Hematopoietic multipotent progenitor cell treated with erythropoietin and hydrocortisone succinate and interleukin-3 and kit ligand, for 15 days (in vitro differentiated cells): ENCODE measurements around the gene CYP4V2.

Experiments used
- DNase-seq: peaks from one replicate; pipeline ENCODE4 v3.0.0-alpha.2; 2015; ENCODE audit warnings: low spot score

Gene CYP4V2

DNA sequence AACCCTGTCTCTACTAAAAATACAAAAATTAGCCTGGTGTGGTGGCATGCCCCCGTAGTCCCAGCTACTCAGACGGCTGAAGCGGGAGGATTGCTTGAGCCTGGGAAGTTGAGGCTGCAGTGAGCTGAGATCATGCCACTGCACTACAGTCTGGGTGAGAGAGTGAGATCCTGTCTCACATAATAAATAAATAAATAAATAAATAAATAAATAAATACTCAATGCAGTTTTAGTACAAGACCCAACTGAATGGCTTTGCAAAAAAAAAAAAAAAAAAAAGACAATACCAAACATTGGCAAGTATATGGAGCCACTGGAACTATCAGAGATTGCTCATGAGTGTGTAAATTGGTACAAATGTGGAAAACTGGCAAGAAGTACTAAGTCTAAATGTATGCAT lies 3.3 kb upstream of the CYP4V2 start:
- DNase-seq: no peak

DNA sequence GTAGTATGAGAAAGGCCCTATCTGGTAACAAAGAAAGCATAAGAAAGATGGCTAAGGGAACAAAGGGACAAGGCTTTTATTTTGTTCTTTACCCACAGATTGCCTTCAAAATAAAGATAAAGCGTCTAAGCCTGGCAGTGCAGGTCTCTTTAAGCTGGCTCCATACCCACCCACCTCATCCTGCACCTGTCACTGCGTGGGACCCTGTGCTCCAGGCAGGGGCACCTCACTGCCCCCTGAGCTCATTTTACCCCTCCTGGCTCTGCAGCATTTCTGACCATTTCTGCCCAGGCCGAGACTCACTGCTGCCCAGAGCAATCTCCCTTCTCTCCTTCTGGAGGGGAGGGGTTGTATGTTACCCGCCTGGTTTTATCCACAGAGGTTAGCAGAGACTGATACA lies 1.7 kb upstream of the CYP4V2 start:
- DNase-seq: no peak

DNA sequence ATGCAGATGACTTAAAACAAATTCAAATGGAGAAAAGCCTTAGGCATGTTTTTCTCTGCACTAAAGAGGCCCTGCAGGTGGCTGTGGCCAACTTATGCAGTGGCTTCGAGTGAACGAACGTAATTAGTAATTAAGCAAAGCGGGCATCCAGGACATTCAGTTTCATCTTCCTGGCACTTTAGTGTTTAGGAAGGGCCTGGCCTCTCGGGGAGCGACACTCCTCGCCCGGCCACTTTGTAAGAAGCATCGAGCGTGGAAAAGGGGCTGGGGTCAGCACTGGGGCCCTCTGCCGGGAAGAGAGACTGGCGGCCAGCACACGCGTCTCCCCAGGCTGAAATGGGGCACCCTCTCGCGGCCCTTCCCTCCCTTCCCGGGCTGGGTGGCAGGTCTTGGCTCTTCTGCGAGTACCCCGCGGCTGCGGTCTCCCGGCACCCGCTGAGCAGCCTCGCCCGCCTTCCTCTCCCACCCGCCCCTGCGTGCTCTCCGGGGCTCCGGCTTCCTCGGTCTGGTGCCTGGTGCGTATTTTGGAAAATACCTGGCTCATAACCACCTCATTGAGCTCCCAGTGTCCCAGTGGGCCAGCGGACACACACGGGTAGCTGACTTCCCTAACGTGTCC lies 677 bp upstream of the CYP4V2 start:
- DNase-seq: peak; percentile 20

DNA sequence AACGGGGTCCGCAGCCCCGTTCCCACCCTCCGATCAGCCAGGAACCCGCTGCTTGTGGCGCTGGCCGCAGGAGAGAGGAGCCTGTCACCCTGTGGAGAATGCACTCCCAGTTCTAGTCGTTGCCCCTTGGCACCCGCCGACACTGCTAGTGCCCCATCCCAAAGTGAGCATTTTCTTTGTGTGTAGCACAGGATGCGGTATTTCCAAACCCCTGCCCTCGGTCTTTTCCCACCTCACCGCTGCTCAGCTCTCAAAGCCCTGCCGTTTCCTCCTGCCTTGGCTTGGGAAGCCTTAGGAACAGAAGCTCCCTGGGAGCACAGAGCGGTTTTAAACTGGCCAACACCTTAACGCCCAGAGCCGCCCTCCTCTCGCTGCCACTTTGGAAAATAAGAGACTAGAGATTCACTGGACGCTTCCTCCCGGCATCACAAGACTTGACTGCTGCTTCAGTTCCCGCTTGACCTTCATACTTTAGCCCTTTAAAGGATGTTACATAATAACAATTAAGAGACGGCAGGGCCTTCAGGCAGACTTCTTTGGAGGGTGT lies 772 bp downstream of the CYP4V2 start:
- no peak for DNase-seq

DNA sequence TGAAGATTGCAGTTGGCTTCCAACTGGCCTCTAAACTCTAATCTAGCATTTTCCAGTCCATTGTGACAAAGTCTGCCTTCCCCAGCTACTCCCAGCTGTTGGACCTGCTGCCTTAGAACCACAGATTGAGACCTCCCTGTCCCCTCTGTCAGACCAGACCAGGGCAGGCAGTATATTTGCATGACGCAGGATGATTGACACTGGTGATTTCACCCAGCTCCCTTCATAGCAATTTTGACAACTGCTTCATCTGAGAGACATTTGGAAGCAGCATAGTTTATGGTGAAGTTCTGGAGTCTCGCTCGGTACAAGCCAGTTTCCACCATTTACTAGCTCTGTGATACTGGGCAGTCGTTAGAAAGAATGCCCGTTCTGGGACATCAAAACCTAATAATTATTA lies 2.5 kb downstream of the CYP4V2 start:
- DNase-seq: no peak

DNA sequence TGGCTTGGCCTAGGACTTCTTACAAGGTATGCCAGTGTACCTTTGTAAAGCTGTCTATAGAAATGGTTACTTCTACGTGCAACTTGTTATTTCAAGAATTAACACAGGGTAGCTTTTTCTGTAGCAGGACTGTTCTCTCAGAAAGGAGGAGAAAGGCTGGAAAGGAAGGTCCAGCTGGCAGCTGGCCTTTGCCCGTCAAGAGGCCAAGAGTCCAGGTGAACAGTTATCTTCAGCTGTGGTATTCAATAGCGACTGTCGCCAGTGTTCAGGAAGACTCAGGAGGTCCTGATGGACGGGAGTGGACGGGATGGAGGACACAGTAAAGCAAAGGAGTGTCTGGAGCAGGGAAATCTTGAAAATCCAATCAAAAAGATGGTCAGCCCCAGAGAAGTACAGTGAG lies 4.7 kb downstream of the CYP4V2 start:
- DNase-seq: no peak

DNA sequence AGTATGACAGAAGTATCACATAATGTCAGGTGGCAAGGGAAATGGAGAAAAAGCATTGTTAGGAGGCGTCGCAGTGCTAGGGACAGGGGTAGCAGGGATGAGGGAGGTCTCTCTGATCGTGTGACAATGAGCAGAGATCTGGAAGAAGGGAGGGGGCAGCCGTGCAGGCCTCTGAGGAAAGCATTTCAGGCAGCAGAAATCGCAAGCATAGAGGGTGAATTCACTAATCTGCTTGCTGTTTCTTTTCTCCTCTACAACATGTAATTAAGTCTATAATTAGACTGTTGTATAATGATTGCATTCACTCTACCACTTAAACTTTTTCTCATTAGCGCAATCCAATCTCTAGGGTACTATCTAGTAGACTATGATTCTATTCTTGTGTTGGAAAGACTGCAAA lies 9.1 kb downstream of the CYP4V2 start:
- DNase-seq: no peak

DNA sequence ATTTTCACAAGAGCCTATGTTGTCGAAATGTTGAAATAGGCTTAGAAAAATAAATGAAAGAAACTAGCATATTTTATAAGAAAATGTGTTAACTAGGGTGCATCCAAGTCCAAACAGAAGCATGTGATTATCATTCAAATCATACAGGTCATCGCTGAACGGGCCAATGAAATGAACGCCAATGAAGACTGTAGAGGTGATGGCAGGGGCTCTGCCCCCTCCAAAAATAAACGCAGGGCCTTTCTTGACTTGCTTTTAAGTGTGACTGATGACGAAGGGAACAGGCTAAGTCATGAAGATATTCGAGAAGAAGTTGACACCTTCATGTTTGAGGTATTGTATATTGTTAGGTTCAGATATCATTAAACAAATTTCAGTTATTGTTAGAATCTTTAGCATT lies 9.6 kb downstream of the CYP4V2 start:
- no peak for DNase-seq

DNA sequence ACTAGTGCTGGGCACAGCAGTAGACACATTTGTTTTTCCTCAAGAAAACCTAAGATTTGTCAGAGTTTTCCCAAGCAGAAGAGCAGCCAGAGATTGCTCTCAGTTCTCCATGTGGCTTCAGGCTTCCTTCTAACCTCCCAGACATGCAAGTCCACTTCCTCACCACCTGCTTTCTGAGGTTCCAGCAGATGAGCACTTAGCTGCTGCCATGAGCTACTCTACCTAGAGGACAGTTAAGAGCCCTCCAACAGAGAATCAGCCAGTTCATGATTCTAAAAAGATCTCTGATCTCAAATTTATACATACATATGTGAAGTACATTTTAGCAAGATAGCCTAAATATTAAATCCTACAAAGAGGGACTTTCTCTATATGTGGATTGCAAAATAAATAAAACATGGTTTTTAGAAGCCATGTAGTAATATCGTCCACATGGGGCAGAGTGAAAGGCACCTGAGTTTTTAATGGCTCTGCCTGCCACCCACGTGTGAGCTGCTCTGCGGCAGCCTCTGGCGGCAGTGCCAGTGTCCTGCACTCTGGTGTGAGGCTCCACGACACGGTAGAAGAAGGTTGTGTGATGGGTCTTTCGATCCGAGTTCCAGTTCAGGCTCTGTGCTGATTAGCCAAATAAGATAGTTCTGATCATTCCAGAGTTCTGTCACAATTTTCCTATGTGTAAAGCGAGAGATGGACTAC lies 10.3 kb downstream of the CYP4V2 start:
- peak; percentile 50 for DNase-seq

DNA sequence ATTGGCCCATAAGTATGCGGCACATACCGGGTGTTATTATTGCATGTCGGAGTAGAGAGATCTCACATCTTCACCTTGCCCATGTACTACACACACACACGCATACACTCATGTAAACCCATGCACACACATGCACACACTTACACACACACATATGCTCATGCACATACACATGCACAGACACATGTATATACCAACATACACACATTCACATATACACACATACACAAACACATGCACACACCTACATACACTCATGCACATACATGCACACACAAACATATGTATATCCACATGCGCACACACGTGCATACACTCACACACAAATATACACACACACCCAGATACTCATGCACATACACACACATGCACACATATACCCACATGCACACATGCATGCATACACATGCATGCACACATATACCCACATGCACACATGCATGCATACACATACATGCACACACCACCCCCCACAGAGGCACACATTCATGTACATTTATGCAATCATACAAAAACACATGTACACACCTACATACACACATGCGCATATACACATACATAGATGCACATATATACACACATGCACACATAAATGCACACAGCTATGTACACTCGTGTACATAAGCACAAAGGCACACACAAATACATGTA lies 11.2 kb downstream of the CYP4V2 start:
- no peak for DNase-seq

DNA sequence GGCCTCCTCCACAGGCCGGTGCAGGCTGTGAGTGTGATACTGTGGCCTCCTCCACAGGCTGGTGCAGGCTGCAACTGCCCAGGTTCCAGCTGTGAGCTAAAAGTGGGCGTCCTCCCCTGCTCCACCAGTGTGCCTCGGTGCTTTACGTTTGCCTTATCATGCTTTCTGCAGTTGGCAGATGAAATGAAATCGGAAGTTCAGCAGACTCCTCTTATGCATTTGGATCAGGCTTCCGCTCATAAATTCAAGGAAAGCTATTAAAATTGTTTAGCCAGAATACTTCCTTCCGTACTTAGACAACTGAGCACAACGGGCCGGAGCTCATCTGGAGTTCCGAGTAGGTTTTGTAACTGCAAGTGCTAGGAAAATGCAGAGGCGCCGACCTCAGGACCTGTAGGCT lies 12.0 kb downstream of the CYP4V2 start:
- DNase-seq: peak; percentile 13

DNA sequence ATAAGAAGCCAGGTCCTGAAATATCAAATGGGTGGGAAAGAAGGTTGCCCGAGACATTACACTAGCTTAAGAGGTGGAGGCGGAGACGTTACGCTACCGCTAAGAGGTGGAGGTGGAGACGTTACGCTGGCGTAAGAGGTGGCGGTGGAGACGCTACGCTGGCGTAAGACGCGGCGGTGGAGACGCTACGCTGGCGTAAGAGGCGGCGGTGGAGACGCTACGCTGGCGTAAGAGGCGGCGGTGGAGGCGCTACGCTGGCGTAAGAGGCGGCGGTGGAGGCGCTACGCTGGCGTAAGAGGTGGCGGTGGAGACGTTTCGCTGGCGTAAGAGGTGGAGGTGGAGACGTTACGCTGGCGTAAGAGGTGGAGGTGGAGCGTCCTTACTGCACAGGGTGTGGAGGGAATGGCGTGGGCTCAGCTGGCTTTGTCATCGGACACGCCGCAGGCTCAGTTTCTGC lies 12.8 kb downstream of the CYP4V2 start:
- DNase-seq: peak; percentile 65

DNA sequence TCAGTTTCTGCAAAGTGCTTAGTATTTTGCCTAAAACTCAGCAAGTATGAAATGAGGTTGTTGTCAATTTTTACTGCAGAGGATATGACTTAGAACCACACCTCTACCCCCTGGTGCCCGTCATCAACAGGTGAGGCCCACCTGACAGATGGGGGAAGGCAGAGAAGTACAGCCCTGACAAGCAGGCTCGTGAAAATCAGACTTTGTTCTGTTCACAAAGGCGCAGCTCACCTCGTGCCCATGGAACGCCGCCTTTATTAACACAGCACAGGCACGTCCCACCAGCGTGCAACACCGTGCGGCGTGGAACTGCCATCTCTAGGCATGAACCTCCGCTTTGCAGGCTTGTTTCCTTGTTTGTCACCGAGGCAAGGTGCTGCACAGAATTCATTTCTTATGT lies 13.3 kb downstream of the CYP4V2 start:
- no peak for DNase-seq

DNA sequence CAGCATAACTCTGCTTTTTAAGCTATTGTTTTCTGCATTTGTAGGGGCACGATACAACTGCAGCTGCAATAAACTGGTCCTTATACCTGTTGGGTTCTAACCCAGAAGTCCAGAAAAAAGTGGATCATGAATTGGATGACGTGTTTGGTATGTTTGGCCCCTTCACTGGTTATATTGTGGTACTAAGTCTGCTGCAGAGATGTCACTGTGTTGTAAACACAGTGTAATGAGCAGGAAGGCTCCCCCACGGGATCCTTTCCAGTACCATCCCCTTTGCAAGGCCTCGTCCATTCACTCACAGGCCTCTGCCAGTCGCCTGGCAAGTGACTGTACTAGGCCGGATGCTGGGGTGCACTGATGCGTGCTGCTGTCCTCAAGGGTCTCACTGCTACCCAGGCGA lies 13.8 kb downstream of the CYP4V2 start:
- no peak for DNase-seq

DNA sequence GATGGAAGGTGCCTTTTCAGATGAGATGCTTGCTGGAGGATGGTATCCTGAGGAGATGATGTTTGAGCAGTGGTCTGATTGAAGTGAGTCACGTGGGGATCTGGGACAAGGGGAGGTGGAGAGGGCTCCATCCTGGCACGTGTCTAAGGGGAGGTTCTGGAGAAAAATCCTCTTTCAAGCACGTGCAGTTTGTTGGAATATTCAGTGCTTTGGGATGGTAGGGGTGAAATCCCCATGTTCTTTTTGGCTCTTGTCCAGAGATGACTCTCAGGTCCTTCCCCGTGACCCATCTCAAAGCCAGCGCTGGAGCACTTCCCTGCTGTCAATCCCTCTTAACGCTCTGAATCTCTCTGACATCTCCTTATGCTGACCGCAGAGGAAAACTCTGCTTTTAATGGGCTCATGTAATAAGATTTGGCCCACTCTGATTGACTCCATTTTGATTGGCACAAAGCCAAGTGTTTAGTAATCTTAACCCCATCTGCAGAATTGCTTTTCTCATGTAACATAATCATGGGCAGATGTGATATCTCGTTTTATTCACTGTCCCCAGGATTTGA lies 25.2 kb downstream of the CYP4V2 start:
- no peak for DNase-seq

DNA sequence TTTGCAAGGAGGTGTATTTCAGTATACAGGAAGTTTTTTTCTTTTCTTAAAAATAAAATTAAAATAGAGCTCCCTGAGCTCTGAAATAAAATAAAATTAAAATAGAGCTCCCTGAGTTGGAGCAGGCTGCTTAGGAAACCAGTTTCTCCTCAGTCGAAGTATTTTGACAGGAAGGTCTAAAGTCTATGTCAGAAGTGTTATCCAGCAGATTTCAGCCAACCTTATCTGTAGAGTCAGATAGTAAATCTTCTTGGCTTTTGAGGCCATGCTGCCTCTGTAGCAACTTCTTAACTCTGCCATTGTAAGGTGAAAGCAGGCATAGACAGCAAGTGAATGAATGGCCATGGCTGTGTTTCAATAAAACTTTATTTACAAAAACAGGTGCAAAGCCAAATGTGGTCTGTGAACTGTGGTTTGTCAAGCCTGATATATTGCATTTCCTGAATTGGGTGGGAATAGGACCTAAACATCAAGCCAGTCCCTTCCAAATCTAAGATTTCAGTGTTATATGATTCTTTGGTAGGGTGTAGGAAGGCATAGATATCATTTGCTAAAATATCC lies 26.4 kb downstream of the CYP4V2 start:
- no peak for DNase-seq

DNA sequence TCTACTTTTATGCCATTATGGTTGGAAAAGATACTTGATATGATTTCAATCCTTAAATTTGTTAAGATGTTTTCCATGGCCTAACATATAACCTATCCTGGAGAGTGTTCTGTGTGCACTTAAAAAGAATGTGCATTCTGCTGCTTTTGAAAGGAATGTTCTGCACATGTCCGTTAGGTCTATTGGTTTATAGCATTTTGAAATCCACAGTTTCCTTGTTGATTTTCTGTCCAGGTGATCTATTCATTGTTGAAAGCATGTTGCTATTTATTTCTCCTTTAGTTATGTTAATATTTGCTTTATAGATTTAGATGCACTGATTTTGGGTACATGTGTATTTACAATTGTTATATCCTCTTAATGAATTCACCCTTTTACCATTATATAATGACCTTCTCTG lies 30.3 kb downstream of the CYP4V2 start:
- DNase-seq: no peak

DNA sequence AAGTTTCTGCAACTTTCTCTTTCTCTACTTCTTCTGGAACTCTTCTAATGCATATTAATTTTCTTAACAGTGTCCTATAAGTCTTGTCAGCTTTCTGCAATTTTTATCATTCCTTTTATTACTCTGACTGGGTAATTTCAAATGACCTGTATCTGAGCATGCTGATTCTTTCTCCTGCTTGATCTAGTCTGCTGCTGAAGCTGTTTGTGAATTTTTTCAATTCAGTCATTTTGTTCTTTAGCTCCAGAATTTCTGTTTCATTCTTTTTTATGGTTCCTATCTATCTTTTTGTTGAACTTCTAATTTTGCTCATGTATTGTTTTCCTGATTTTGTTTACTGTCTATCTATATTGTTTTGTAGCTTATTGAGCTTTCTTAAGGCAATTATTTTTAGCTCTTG lies 34.5 kb downstream of the CYP4V2 start:
- no peak for DNase-seq

DNA sequence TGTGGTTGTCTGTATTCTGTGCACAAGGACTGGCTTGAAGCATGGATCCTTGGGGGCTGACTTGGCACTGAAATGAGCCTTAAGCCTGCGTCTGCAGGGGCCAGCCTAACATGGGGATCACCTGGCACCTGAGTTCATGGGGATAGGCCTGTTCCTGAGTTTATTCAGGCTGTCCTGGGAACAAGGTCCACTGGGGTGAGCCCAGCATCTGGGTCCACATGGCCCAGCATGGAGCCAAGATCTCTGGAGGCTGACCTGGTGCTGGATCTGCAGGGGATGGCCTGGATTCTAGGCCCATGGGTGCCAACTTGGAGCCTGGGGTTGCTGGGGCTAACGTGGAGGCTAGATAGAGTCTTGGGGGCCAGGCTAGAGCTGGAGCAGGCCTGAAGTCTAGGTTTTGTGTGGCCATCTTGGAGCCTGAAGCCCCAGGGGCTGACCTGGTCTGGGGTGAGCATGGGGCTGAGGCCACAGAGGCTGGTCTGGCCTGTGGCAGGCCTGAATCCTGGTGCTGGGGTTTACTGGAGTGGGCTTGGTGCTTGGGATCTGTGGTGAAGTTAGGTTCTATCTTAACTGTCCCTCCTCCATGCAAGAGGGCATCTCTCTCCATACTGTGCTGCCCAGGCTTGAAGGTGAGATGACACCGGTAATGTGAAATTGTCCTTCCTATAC lies 35.3 kb downstream of the CYP4V2 start:
- no peak for DNase-seq

DNA sequence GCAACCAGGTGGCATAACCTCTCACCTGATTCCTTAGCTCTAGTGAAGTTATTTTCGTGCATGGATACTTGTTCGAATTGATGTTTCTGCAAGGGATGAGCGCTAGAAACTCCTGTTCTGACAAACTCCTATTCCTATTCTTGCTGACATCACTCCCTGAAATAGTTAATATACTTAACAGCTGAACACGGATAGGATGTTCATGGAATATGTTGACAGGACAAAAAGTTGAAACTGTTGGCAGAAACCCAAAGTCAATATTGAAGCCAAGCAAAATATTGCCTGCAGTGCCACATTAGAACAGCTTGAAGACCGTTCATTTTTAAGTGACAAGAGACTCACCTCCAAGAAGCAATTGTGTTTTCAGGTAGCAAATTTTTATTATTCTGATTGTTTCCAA lies 35.9 kb downstream of the CYP4V2 start, which contains the start of gene KLKB1:
KLKB1 (plus strand) TSS at position 287 of the 400 bp plus-strand sequence. CDS start 689 bp downstream, outside the sequence.
- no peak for DNase-seq

DNA sequence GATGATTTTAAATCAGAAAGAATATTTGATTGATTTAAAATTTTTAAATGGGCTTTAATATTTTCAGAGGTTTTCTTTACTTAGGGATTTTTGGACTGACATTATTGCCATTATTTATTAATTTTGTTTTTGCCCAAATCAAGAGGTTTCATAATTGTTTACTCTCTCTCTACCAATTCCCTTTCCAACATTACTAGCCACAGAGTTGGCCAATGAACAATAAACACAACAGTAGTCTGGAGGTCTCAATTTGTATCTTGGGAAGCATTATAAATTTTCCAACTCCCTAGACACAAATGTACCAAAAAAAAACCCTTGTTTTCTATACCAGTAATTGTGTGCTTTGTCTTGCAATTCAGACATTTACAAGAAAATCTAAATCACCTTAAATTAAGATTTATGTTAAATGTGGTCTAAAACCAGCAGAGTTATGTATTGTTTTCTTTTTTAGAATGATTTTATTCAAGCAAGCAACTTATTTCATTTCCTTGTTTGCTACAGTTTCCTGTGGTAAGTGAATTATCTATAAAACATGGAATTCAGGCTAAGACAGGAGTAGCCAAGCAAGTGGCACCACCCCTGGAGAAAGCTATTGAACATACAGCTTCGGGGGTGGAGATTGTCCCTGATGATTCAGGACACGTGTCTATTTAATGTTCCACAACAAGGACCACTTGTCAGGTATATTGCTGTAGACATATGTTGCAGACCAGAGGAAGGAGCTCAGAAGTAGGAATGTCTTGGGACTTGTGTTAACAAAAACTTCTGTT lies 36.6 kb downstream of the CYP4V2 start:
- no peak for DNase-seq
